GM19238 (cell line): ENCODE measurements around the gene TSC1.

Source experiments
- DNase-seq: peaks from one replicate; pipeline ENCODE4 v3.0.0; 2011; ENCODE audit warnings: low spot score; ENCODE audit not compliant: insufficient read length

Gene TSC1

GRCh38 chr9:132937463-132937901, 6.9 kb downstream of the TSC1 start:
- DNase-seq, result no peak

- DNase-seq, result no peak
Observed at GRCh38 chr9:132935026-132935425, 9.4 kb downstream of the TSC1 start.

- no peak for DNase-seq
Observed at GRCh38 chr9:132931178-132931735, 13.2 kb downstream of the TSC1 start.

GRCh38 chr9:132927704-132928103, 16.7 kb downstream of the TSC1 start:
- DNase-seq, result no peak

- DNase-seq, result no peak
Observed at GRCh38 chr9:132923346-132923902, 21.0 kb downstream of the TSC1 start.

- DNase-seq, result no peak
Observed at GRCh38 chr9:132919614-132920268, 24.7 kb downstream of the TSC1 start.

GRCh38 chr9:132914924-132915323, 29.5 kb downstream of the TSC1 start:
- DNase-seq, result no peak

- DNase-seq, result no peak
Observed at GRCh38 chr9:132912131-132912530, 32.3 kb downstream of the TSC1 start.

- no peak for DNase-seq
Observed at GRCh38 chr9:132910376-132910775, 34.0 kb downstream of the TSC1 start.

- no peak for DNase-seq
Observed at GRCh38 chr9:132909311-132909710, 35.1 kb downstream of the TSC1 start.

- no peak for DNase-seq
Observed at GRCh38 chr9:132908635-132909034, 35.8 kb downstream of the TSC1 start.

- no peak for DNase-seq
Observed at GRCh38 chr9:132905726-132906125, 38.7 kb downstream of the TSC1 start.

- no peak for DNase-seq
Observed at GRCh38 chr9:132903574-132904492, 40.6 kb downstream of the TSC1 start.

- DNase-seq, result peak; percentile 65
Observed at GRCh38 chr9:132901858-132902831, 42.3 kb downstream of the TSC1 start.

GRCh38 chr9:132898051-132898450, 46.4 kb downstream of the TSC1 start:
- no peak for DNase-seq

GRCh38 chr9:132896906-132897305, 47.5 kb downstream of the TSC1 start:
- DNase-seq, result no peak

- DNase-seq, result no peak
Observed at GRCh38 chr9:132896264-132896663, 48.2 kb downstream of the TSC1 start.

GRCh38 chr9:132894862-132895835, 49.3 kb downstream of the TSC1 start:
- no peak for DNase-seq

GRCh38 chr9:132894346-132894745, 50.1 kb downstream of the TSC1 start:
- no peak for DNase-seq

- no peak for DNase-seq
Observed at GRCh38 chr9:132892400-132892799, 52.0 kb downstream of the TSC1 start.
